ENCODE data around the gene CYP4A22.
"Not testable (repeated sequence)": the region's sequence is repeated elsewhere in the genome, so short reads cannot be mapped to it uniquely, and the experiment has no call there.

CYP4A22 gene

GRCh38 chr1:47186267-47187185 is 49.3 kb downstream of the CYP4A22 start:
- no peak for DNase-seq

- DNase-seq, result no peak
Observed at GRCh38 chr1:47187231-47187925, 50.1 kb downstream of the CYP4A22 start.

GRCh38 chr1:47187926-47188250 is 50.6 kb downstream of the CYP4A22 start:
- DNase-seq, result no peak

- DNase-seq, result no peak
Observed at GRCh38 chr1:47188791-47189785, 51.8 kb downstream of the CYP4A22 start.

- no peak for DNase-seq
Observed at GRCh38 chr1:47189844-47190508, 52.7 kb downstream of the CYP4A22 start, which contains the start of gene PDZK1IP1. Gene PDZK1IP1, minus strand, starts transcription at chr1:47190036. Its CDS starts 104 bp downstream, at chr1:47189932.

- DNase-seq, result no peak
Observed at GRCh38 chr1:47190509-47190855, 53.2 kb downstream of the CYP4A22 start.

GRCh38 chr1:47190857-47191256 is 53.6 kb downstream of the CYP4A22 start:
- no peak for DNase-seq

GRCh38 chr1:47191940-47192457 is 54.8 kb downstream of the CYP4A22 start:
- DNase-seq, result no peak

GRCh38 chr1:47192458-47193384 is 55.5 kb downstream of the CYP4A22 start:
- DNase-seq, result peak; percentile 62

- not testable (repeated sequence) for DNase-seq
Observed at GRCh38 chr1:47193496-47193895, 56.3 kb downstream of the CYP4A22 start.

- no peak for DNase-seq
Observed at GRCh38 chr1:47194311-47194710, 57.1 kb downstream of the CYP4A22 start.

- not testable (repeated sequence) for DNase-seq
Observed at GRCh38 chr1:47195981-47196380, 58.7 kb downstream of the CYP4A22 start.

GRCh38 chr1:47196622-47197021 is 59.4 kb downstream of the CYP4A22 start:
- no peak for DNase-seq

- DNase-seq, result no peak
Observed at GRCh38 chr1:47198214-47198613, 61.0 kb downstream of the CYP4A22 start.

Measured in NCI-H1092 treated with DMSO at 0.1 percent for 48 hours (cell line).